ENCODE measurements around the gene WNT4. TPM values are rescaled to one million over a fixed set of nuclear protein-coding genes. Genes with fewer than 3 reads are reported as not detected.
"Not testable (repeated sequence)": the region's sequence is repeated elsewhere in the genome, so short reads cannot be mapped to it uniquely, and the experiment has no call there.

The WNT4 gene
- total RNA-seq, 4 donors from 2014 or later = 21.3 to 42.7 (median 24.5) TPM

- H3K4me3 ChIP-seq = no peak overlapping the region
- no peaks in the 10 kb centered on the region for H3K9me3 ChIP-seq
- H3K27ac ChIP-seq = no peak overlapping the region
- DNase-seq (ENCODE audit: low spot score in 2 of 2) = no peak
- TF ChIP-seq CTCF (IDR thresholded peaks at IDR 0.05) = no peak
- TF ChIP-seq POLR2AphosphoS5 (IDR thresholded peaks at IDR 0.05) = no peak
- TF ChIP-seq POLR2A (IDR thresholded peaks at IDR 0.05) = no peak
- TF ChIP-seq EP300 (IDR thresholded peaks at IDR 0.05) = no peak
- WGBS = 86% methylated on average over 3 of the region's 3 CpGs
- no peaks in the 10 kb centered on the region for H3K4me1 ChIP-seq
- H3K27me3 ChIP-seq = no peaks in the 10 kb centered on the region
- H3K36me3 ChIP-seq = peaks cover 36% of the 10 kb centered on the region
Observed at GRCh38 chr1:22100168-22100567, 42.7 kb downstream of the WNT4 start.

- DNase-seq (ENCODE audit: low spot score in 2 of 2) = no peak
- H3K27ac ChIP-seq = no peak overlapping the region
- H3K9me3 ChIP-seq = no peaks in the 10 kb centered on the region
- H3K27me3 ChIP-seq = no peaks in the 10 kb centered on the region
- WGBS = 92% methylated on average over 10 of the region's 10 CpGs
- H3K36me3 ChIP-seq = peaks cover 45% of the 10 kb centered on the region
- H3K4me3 ChIP-seq = no peak overlapping the region
- no peak for TF ChIP-seq CTCF (IDR thresholded peaks at IDR 0.05)
- no peak for TF ChIP-seq POLR2A (IDR thresholded peaks at IDR 0.05)
- no peak for TF ChIP-seq POLR2AphosphoS5 (IDR thresholded peaks at IDR 0.05)
- no peak for TF ChIP-seq EP300 (IDR thresholded peaks at IDR 0.05)
- no peaks in the 10 kb centered on the region for H3K4me1 ChIP-seq
Observed at GRCh38 chr1:22098752-22099151, 44.1 kb downstream of the WNT4 start.

- DNase-seq (ENCODE audit: low spot score in 2 of 2) = no peak
- H3K4me1 ChIP-seq = peaks cover 6% of the 10 kb centered on the region
- H3K27me3 ChIP-seq = no peaks in the 10 kb centered on the region
- 92% methylated on average over 3 of the region's 3 CpGs for WGBS
- H3K27ac ChIP-seq = no peak overlapping the region
- no peak overlapping the region for H3K4me3 ChIP-seq
- peaks cover 56% of the 10 kb centered on the region for H3K36me3 ChIP-seq
- no peaks in the 10 kb centered on the region for H3K9me3 ChIP-seq
- no peak for TF ChIP-seq POLR2A (IDR thresholded peaks at IDR 0.05)
- no peak for TF ChIP-seq CTCF (IDR thresholded peaks at IDR 0.05)
- TF ChIP-seq POLR2AphosphoS5 (IDR thresholded peaks at IDR 0.05) = no peak
- no peak for TF ChIP-seq EP300 (IDR thresholded peaks at IDR 0.05)
Observed at GRCh38 chr1:22096463-22096862, 46.4 kb downstream of the WNT4 start.

- no peak for TF ChIP-seq CTCF (IDR thresholded peaks at IDR 0.05)
- no peak for TF ChIP-seq POLR2A (IDR thresholded peaks at IDR 0.05)
- no peak for TF ChIP-seq EP300 (IDR thresholded peaks at IDR 0.05)
- TF ChIP-seq POLR2AphosphoS5 (IDR thresholded peaks at IDR 0.05) = no peak
- peaks cover 56% of the 10 kb centered on the region for H3K36me3 ChIP-seq
- 84% methylated on average over 5 of the region's 5 CpGs for WGBS
Observed at GRCh38 chr1:22096036-22096435, 46.9 kb downstream of the WNT4 start.

GRCh38 chr1:22093513-22093912 is 49.4 kb downstream of the WNT4 start:
- H3K27me3 ChIP-seq = no peaks in the 10 kb centered on the region
- H3K9me3 ChIP-seq = no peaks in the 10 kb centered on the region
- DNase-seq (ENCODE audit: low spot score in 2 of 2) = no peak
- no peak overlapping the region for H3K27ac ChIP-seq
- WGBS = 96% methylated on average over 1 of the region's 1 CpG
- H3K4me3 ChIP-seq = no peak overlapping the region
- H3K36me3 ChIP-seq = peaks cover 45% of the 10 kb centered on the region
- TF ChIP-seq POLR2A (IDR thresholded peaks at IDR 0.05) = no peak
- TF ChIP-seq EP300 (IDR thresholded peaks at IDR 0.05) = no peak
- no peak for TF ChIP-seq POLR2AphosphoS5 (IDR thresholded peaks at IDR 0.05)
- no peak for TF ChIP-seq CTCF (IDR thresholded peaks at IDR 0.05)
- H3K4me1 ChIP-seq = peaks cover 34% of the 10 kb centered on the region

More at GRCh38 chr1:22096036-22096435, 46.9 kb downstream of the WNT4 start:
- DNase-seq (ENCODE audit: low spot score in 2 of 2) = no peak
- Histone ChIP-seq H3K27me3 (no peaks in the 10 kb centered on the region), H3K4me3 (no peak overlapping the region), H3K9me3 (no peaks in the 10 kb centered on the region), H3K27ac (no peak overlapping the region), H3K4me1 (peaks cover 9% of the 10 kb centered on the region)

- H3K9me3 ChIP-seq; H3K27ac ChIP-seq; H3K4me3 ChIP-seq; DNase-seq (ENCODE audit: low spot score in 2 of 2); H3K27me3 ChIP-seq: not testable (repeated sequence)
- peaks cover 50% of the 10 kb centered on the region for H3K36me3 ChIP-seq
- peaks cover 45% of the 10 kb centered on the region for H3K4me1 ChIP-seq
- 53% methylated on average over 3 of the region's 3 CpGs for WGBS
Observed at GRCh38 chr1:22092026-22092768, 50.7 kb downstream of the WNT4 start.
